COR-L47 (cell line): Measurements from ENCODE around the gene PLCB1.

ENCODE experiments used
- DNase-seq: peaks from one replicate; lab custom pipeline; 2025; lab: John Stamatoyannopoulos, UW

The PLCB1 gene

GRCh38 chr20:8129211-8129976 lies 2.7 kb upstream of the PLCB1 start:
- no peak for DNase-seq

GRCh38 chr20:8130840-8131526 lies 1.1 kb upstream of the PLCB1 start:
- no peak for DNase-seq

GRCh38 chr20:8132484-8133309 lies 631 bp downstream of the PLCB1 start:
- no peak for DNase-seq

- DNase-seq: no peak
Measured at GRCh38 chr20:8133310-8133768, 1.3 kb downstream of the PLCB1 start.

GRCh38 chr20:8133851-8134451 lies 1.9 kb downstream of the PLCB1 start:
- no peak for DNase-seq

- DNase-seq: peak; percentile 8
Measured at GRCh38 chr20:8139899-8140298, 7.8 kb downstream of the PLCB1 start.

GRCh38 chr20:8143474-8143873 lies 11.4 kb downstream of the PLCB1 start:
- DNase-seq: no peak

GRCh38 chr20:8144282-8145245 lies 12.5 kb downstream of the PLCB1 start:
- DNase-seq: no peak

GRCh38 chr20:8145246-8146168 lies 13.4 kb downstream of the PLCB1 start:
- no peak for DNase-seq

- DNase-seq: no peak
Measured at GRCh38 chr20:8147476-8147875, 15.4 kb downstream of the PLCB1 start.

- DNase-seq: no peak
Measured at GRCh38 chr20:8148501-8148900, 16.4 kb downstream of the PLCB1 start.

GRCh38 chr20:8150591-8150990 lies 18.5 kb downstream of the PLCB1 start:
- DNase-seq: no peak

- DNase-seq: no peak
Measured at GRCh38 chr20:8151372-8151771, 19.3 kb downstream of the PLCB1 start.

GRCh38 chr20:8152183-8152582 lies 20.1 kb downstream of the PLCB1 start:
- DNase-seq: no peak

GRCh38 chr20:8152847-8153246 lies 20.8 kb downstream of the PLCB1 start:
- no peak for DNase-seq

GRCh38 chr20:8153281-8153908 lies 21.3 kb downstream of the PLCB1 start:
- no peak for DNase-seq

GRCh38 chr20:8154638-8155037 lies 22.6 kb downstream of the PLCB1 start:
- DNase-seq: no peak

GRCh38 chr20:8155229-8155628 lies 23.2 kb downstream of the PLCB1 start:
- DNase-seq: no peak

GRCh38 chr20:8155812-8156211 lies 23.7 kb downstream of the PLCB1 start:
- no peak for DNase-seq
